Sigmoid colon (tissue), 4 donors: ENCODE measurements around the gene CMTM7.

ENCODE experiments used
- EP300 ChIP-seq, 4 donors: sonication (generic); formaldehyde crosslinking; IDR thresholded peaks; one replicate each; pipeline ENCODE4 v1.6.1; 2017; ENCODE audit warnings: antibody characterized with exemption in 4 of 4
- POLR2A ChIP-seq, 2 donors: fragments of 450-650 bp; IDR thresholded peaks; one replicate each; pipeline ENCODE4 v1.6.1; 2016; ENCODE audit warnings: antibody characterized with exemption in 2 of 2, mild to moderate bottlenecking in 2 of 2, moderate library complexity in 2 of 2
- POLR2AphosphoS5 ChIP-seq, 4 donors: sonication (generic); formaldehyde crosslinking; IDR thresholded peaks; one replicate each; pipeline ENCODE4 v1.6.1; 2017; ENCODE audit warnings: antibody characterized with exemption in 4 of 4
- TF ChIP-seq, protein P1 (sequence below), 4 experiments: fragments of 450-650 bp in 3 of 4; fragments of 200-600 bp in 1 of 4; IDR thresholded peaks; one replicate each; pipeline ENCODE4 v1.5.1; 2016 to 2019; ENCODE audit warnings: antibody characterized with exemption in 4 of 4, mild to moderate bottlenecking in 3 of 4, moderate library complexity in 2 of 4

DNA sequence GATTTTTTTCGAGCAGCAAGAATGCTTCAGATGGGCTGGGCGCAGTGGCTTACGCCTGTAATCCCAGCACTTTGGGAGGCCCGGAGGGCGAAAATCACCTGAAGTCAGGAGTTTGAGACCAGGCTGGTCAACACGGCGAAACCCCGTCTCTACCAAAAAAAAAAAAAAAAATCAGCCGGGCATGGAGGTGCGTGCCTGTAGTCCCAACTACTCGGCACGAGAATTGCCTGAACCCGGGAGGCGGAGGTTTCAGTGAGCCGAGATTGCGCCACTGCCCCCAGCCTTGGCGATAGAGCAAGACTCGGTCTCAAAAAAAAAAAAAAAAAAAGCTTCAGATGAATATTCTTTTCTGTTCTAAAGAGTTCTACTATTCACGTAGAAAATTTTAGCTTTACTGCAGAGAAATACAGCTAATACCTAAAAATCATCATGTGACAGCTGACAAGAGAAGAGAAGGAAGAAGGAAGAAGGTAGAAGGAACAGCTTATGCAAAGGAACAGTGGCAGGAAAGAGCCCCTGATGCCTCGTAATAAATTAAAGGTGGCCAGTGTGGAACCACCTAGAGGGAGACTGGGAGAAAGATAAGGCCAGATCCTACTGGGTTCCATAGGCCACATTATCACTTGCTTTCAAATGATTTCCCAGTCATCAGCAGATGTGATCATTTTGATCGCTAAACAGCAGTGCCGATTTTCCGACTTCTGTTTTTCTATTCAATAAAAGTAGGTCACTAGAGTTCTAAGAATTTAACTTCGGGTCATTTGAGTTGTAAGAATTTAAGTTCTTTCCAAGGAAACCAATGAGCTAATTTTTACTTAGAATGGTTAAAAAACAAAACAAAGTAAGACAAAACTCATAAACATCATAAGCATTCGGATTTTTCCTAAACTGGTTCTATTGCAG lies 109.5 kb downstream of the CMTM7 start:
- TF ChIP-seq, protein P1, sequence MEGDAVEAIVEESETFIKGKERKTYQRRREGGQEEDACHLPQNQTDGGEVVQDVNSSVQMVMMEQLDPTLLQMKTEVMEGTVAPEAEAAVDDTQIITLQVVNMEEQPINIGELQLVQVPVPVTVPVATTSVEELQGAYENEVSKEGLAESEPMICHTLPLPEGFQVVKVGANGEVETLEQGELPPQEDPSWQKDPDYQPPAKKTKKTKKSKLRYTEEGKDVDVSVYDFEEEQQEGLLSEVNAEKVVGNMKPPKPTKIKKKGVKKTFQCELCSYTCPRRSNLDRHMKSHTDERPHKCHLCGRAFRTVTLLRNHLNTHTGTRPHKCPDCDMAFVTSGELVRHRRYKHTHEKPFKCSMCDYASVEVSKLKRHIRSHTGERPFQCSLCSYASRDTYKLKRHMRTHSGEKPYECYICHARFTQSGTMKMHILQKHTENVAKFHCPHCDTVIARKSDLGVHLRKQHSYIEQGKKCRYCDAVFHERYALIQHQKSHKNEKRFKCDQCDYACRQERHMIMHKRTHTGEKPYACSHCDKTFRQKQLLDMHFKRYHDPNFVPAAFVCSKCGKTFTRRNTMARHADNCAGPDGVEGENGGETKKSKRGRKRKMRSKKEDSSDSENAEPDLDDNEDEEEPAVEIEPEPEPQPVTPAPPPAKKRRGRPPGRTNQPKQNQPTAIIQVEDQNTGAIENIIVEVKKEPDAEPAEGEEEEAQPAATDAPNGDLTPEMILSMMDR (IDR thresholded peaks at IDR 0.05): no peak
- TF ChIP-seq POLR2A (IDR thresholded peaks at IDR 0.05) (no peak), POLR2AphosphoS5 (IDR thresholded peaks at IDR 0.05) (no peak), EP300 (IDR thresholded peaks at IDR 0.05) (no peak)
